NCI-H1105 (cell line): Measurements from ENCODE around the gene ENTHD1.
"Not testable (repeated sequence)": the region's sequence is repeated elsewhere in the genome, so short reads cannot be mapped to it uniquely, and the experiment has no call there.

Experiments
- DNase-seq: peaks from one replicate; lab custom pipeline; 2025; lab: John Stamatoyannopoulos, UW

ENTHD1 gene

GRCh38 chr22:39925273-39925672, 31.7 kb upstream of the ENTHD1 start:
- DNase-seq: no peak

GRCh38 chr22:39924286-39924685, 30.7 kb upstream of the ENTHD1 start:
- DNase-seq: no peak

GRCh38 chr22:39923696-39924095, 30.1 kb upstream of the ENTHD1 start:
- DNase-seq: no peak

- no peak for DNase-seq
These were observed 26.7 kb upstream of the ENTHD1 start for GRCh38 chr22:39920134-39920743.

- DNase-seq: no peak
These were observed 24.4 kb upstream of the ENTHD1 start for GRCh38 chr22:39917776-39918495.

GRCh38 chr22:39917197-39917643, 23.7 kb upstream of the ENTHD1 start:
- no peak for DNase-seq

GRCh38 chr22:39916496-39916895, 22.9 kb upstream of the ENTHD1 start:
- no peak for DNase-seq

GRCh38 chr22:39915295-39915726, 21.8 kb upstream of the ENTHD1 start:
- DNase-seq: no peak

GRCh38 chr22:39914584-39914983, 21.0 kb upstream of the ENTHD1 start:
- no peak for DNase-seq

- DNase-seq: no peak
These were observed 20.3 kb upstream of the ENTHD1 start for GRCh38 chr22:39913886-39914285.

GRCh38 chr22:39913321-39913720, 19.8 kb upstream of the ENTHD1 start:
- DNase-seq: no peak

GRCh38 chr22:39910876-39911613, 17.5 kb upstream of the ENTHD1 start:
- no peak for DNase-seq

- DNase-seq: no peak
These were observed 15.2 kb upstream of the ENTHD1 start for GRCh38 chr22:39908737-39909136.

GRCh38 chr22:39908136-39908535, 14.6 kb upstream of the ENTHD1 start:
- DNase-seq: no peak

GRCh38 chr22:39907605-39908097, 14.1 kb upstream of the ENTHD1 start:
- DNase-seq: no peak

- DNase-seq: no peak
These were observed 13.5 kb upstream of the ENTHD1 start for GRCh38 chr22:39907047-39907446.

- no peak for DNase-seq
These were observed 12.6 kb upstream of the ENTHD1 start for GRCh38 chr22:39906207-39906606.

GRCh38 chr22:39905687-39906086, 12.1 kb upstream of the ENTHD1 start:
- no peak for DNase-seq

- DNase-seq: no peak
These were observed 11.3 kb upstream of the ENTHD1 start for GRCh38 chr22:39904862-39905261.

GRCh38 chr22:39904024-39904423, 10.5 kb upstream of the ENTHD1 start:
- DNase-seq: not testable (repeated sequence)

GRCh38 chr22:39901565-39902146, 8.1 kb upstream of the ENTHD1 start:
- no peak for DNase-seq
